Caco-2 (cell line): ENCODE results near the gene DEFB113. TPM values are rescaled to one million over a fixed set of nuclear protein-coding genes. Genes with fewer than 3 reads are reported as not detected.

Experiments
- BruUV-seq: library from RNA; stranded (reverse); fragments of 400-500 nt; replicated peaks from 2 replicates; lab custom pipeline; 2021; lab: Mats Ljungman, UMichigan
- CTCF ChIA-PET: fragments of 300-600 bp; sonication (Branson Sonifier 250); formaldehyde crosslinking; loops from one replicate; lab custom pipeline; 2022; ENCODE audit warnings: antibody characterized with exemption; lab: Charles Lee
- POLR2A ChIA-PET: fragments of 300-600 bp; sonication (Branson Sonifier 250); formaldehyde crosslinking; loops from one replicate; lab custom pipeline; 2022; ENCODE audit warnings: antibody characterized with exemption; lab: Charles Lee
- DNase-seq, 2 experiments: peaks; one replicate each; pipeline versions ENCODE4 v3.0.0 to v3.0.0-alpha.2; 2020 to 2022
- H3K27me3 ChIP-seq: replicated peaks from 2 replicates; pipeline ENCODE4 v1.6.0; 2011; ENCODE audit warnings: low read length; ENCODE audit not compliant: control insufficient read depth, insufficient read depth
- H3K36me3 ChIP-seq: 2 replicates; pipeline ENCODE4 v1.5.1; 2011; ENCODE audit warnings: low read length; ENCODE audit not compliant: control insufficient read depth, insufficient read depth
- H3K4me1 ChIP-seq: fragments of 250-450 bp; sonication (Bioruptor Pico); 2 replicates; pipeline ENCODE4 v1.5.1; 2020; ENCODE audit warnings: mild to moderate bottlenecking
- H3K4me3 ChIP-seq: 2 replicates; pipeline ENCODE4 v1.5.1; 2011; ENCODE audit warnings: low read depth, mild to moderate bottlenecking, control low read depth, low read length
- H3K9me3 ChIP-seq: fragments of 250-450 bp; sonication (Bioruptor Pico); 2 replicates; pipeline ENCODE4 v1.5.1; 2020; ENCODE audit warnings: mild to moderate bottlenecking, moderate library complexity
- H3K27ac Mint-ChIP-seq: one replicate; pipeline ENCODE4 v1.8.0; 2022; ENCODE audit warnings: mixed read lengths; ENCODE audit not compliant: unreplicated experiment
- H3K27me3 Mint-ChIP-seq: one replicate; pipeline ENCODE4 v1.8.0; 2022; ENCODE audit warnings: mixed read lengths; ENCODE audit not compliant: insufficient read depth, unreplicated experiment
- H3K36me3 Mint-ChIP-seq: one replicate; pipeline ENCODE4 v1.8.0; 2022; ENCODE audit warnings: mild to moderate bottlenecking, mixed read lengths; ENCODE audit not compliant: insufficient read depth, unreplicated experiment
- H3K4me1 Mint-ChIP-seq: one replicate; pipeline ENCODE4 v1.8.0; 2022; ENCODE audit warnings: low read depth, mixed read lengths; ENCODE audit not compliant: unreplicated experiment
- H3K4me3 Mint-ChIP-seq: one replicate; pipeline ENCODE4 v1.8.0; 2022; ENCODE audit warnings: mild to moderate bottlenecking, moderate library complexity, mixed read lengths; ENCODE audit not compliant: unreplicated experiment
- H3K9me3 Mint-ChIP-seq: one replicate; pipeline ENCODE4 v1.8.0; 2022; ENCODE audit warnings: mixed read lengths; ENCODE audit not compliant: unreplicated experiment
- CTCF ChIP-seq, 2 experiments: fragments of 200-600 bp in 1 of 2; IDR thresholded peaks; 1 replicate in 1 of 2; 2 replicates in 1 of 2; pipeline versions ENCODE4 v1.5.1 to v1.8.0; 2011 to 2022; ENCODE audit warnings: antibody characterized with exemption in 1 of 2, control low read depth in 1 of 2, inconsistent platforms in 1 of 2, low read depth in 1 of 2, low read length in 1 of 2, mild to moderate bottlenecking in 1 of 2, moderate library complexity in 1 of 2; ENCODE audit not compliant: insufficient read depth in 1 of 2, severe bottlenecking in 1 of 2, unreplicated experiment in 1 of 2
- intact Hi-C: fragments of 100-400 bp; cut with micrococcal nuclease; formaldehyde crosslinking; loops from one replicate; pipeline ENCODE4 v1.10.0; 2022; ENCODE audit not compliant: unreplicated experiment
- total RNA-seq: library from RNA; stranded (reverse); gene quantifications from 2 replicates; pipeline ENCODE4 v1.2.3, GENCODE V29; 2022

The DEFB113 gene
- total RNA-seq, 1 experiment from 2014 or later, result not detected

- ChIA-PET POLR2A (no interaction called here), CTCF (no interaction called here)
- H3K27me3 Mint-ChIP-seq, result no peaks in the 10 kb centered on the region
- no peaks in the 10 kb centered on the region for H3K36me3 Mint-ChIP-seq
- H3K27ac Mint-ChIP-seq, result no peak overlapping the region
- no peak for TF ChIP-seq CTCF (IDR thresholded peaks at IDR 0.05; ENCODE audit: insufficient read depth in 1 of 2, low read depth in 1 of 2, low read length in 1 of 2, severe bottlenecking in 1 of 2, unreplicated experiment in 1 of 2)
- H3K4me1 Mint-ChIP-seq, result no peaks in the 10 kb centered on the region
- H3K9me3 Mint-ChIP-seq, result no peaks in the 10 kb centered on the region
- Histone ChIP-seq H3K9me3 (no peaks in the 10 kb centered on the region), H3K4me1 (no peaks in the 10 kb centered on the region), H3K27me3 (no peaks in the 10 kb centered on the region), H3K36me3 (no peaks in the 10 kb centered on the region), H3K4me3 (no peak overlapping the region)
- intact Hi-C loops, result no loop called here
- BruUV-seq, result no TSS peak
- H3K4me3 Mint-ChIP-seq, result no peak overlapping the region
- no peak for DNase-seq
Measured at GRCh38 chr6:49995278-49995677, 25.9 kb upstream of the DEFB113 start.

- TF ChIP-seq CTCF (IDR thresholded peaks at IDR 0.05; ENCODE audit: insufficient read depth in 1 of 2, low read depth in 1 of 2, low read length in 1 of 2, severe bottlenecking in 1 of 2, unreplicated experiment in 1 of 2), result no peak
- Mint-ChIP-seq H3K27me3 (no peaks in the 10 kb centered on the region), H3K9me3 (no peaks in the 10 kb centered on the region), H3K4me3 (no peak overlapping the region), H3K36me3 (no peaks in the 10 kb centered on the region), H3K4me1 (no peaks in the 10 kb centered on the region), H3K27ac (no peak overlapping the region)
- H3K9me3 ChIP-seq, result no peaks in the 10 kb centered on the region
- H3K4me1 ChIP-seq, result no peaks in the 10 kb centered on the region
- no peaks in the 10 kb centered on the region for H3K36me3 ChIP-seq
- ChIA-PET POLR2A (no interaction called here), CTCF (no interaction called here)
- no peak for DNase-seq
- BruUV-seq, result no TSS peak
- H3K4me3 ChIP-seq, result no peak overlapping the region
- intact Hi-C loops, result no loop called here
- no peaks in the 10 kb centered on the region for H3K27me3 ChIP-seq
Measured at GRCh38 chr6:49988900-49989299, 19.5 kb upstream of the DEFB113 start.

GRCh38 chr6:49987749-49988148 lies 18.3 kb upstream of the DEFB113 start:
- BruUV-seq, result no TSS peak
- no peaks in the 10 kb centered on the region for H3K27me3 Mint-ChIP-seq
- no peaks in the 10 kb centered on the region for H3K9me3 Mint-ChIP-seq
- no peak overlapping the region for H3K4me3 ChIP-seq
- no peaks in the 10 kb centered on the region for H3K4me1 ChIP-seq
- H3K9me3 ChIP-seq, result no peaks in the 10 kb centered on the region
- H3K36me3 ChIP-seq, result no peaks in the 10 kb centered on the region
- H3K4me1 Mint-ChIP-seq, result no peaks in the 10 kb centered on the region
- no peaks in the 10 kb centered on the region for H3K36me3 Mint-ChIP-seq
- no peak for DNase-seq
- POLR2A ChIA-PET, result no interaction called here
- no peak overlapping the region for H3K4me3 Mint-ChIP-seq
- no peak for TF ChIP-seq CTCF (IDR thresholded peaks at IDR 0.05; ENCODE audit: insufficient read depth in 1 of 2, low read depth in 1 of 2, low read length in 1 of 2, severe bottlenecking in 1 of 2, unreplicated experiment in 1 of 2)
- H3K27me3 ChIP-seq, result no peaks in the 10 kb centered on the region
- CTCF ChIA-PET, result no interaction called here
- intact Hi-C loops, result no loop called here
- no peak overlapping the region for H3K27ac Mint-ChIP-seq
